H9 (cell line): ENCODE results near the gene SHBG. TPM values are rescaled to one million over a fixed set of nuclear protein-coding genes. Genes with fewer than 3 reads are reported as not detected.

Experiments used
- DNase-seq: peaks from one replicate; pipeline ENCODE4 v3.0.0-alpha.2; 2017
- H2AFZ ChIP-seq: one replicate; pipeline ENCODE4 v1.6.1; 2013; ENCODE audit warnings: mild to moderate bottlenecking, low read length, control low read depth, moderate library complexity
- H2AK5ac ChIP-seq: 2 replicates; pipeline ENCODE4 v1.6.1; 2013; ENCODE audit warnings: low read length, control low read depth, mixed read lengths; ENCODE audit not compliant: insufficient read length
- H2BK120ac ChIP-seq: one replicate; pipeline ENCODE4 v1.6.1; 2013; ENCODE audit warnings: low read depth, mild to moderate bottlenecking, low read length, control low read depth, inconsistent platforms; ENCODE audit not compliant: poor library complexity, severe bottlenecking
- H2BK12ac ChIP-seq: 2 replicates; pipeline ENCODE4 v1.6.1; 2013; ENCODE audit warnings: low read length, control low read depth, mixed read lengths, low read depth; ENCODE audit not compliant: insufficient read length
- H2BK15ac ChIP-seq: 2 replicates; pipeline ENCODE4 v1.6.1; 2013; ENCODE audit warnings: low read depth, low read length, control low read depth
- H2BK20ac ChIP-seq: one replicate; pipeline ENCODE4 v1.6.1; 2013; ENCODE audit warnings: low read depth, mild to moderate bottlenecking, low read length, control low read depth, inconsistent platforms; ENCODE audit not compliant: poor library complexity, severe bottlenecking
- H2BK5ac ChIP-seq: 2 replicates; pipeline ENCODE4 v1.6.1; 2013; ENCODE audit warnings: low read length, control low read depth, mixed read lengths; ENCODE audit not compliant: insufficient read length
- H3K14ac ChIP-seq: 2 replicates; pipeline ENCODE4 v1.6.1; 2013; ENCODE audit warnings: low read length, control low read depth; ENCODE audit not compliant: insufficient read depth
- H3K18ac ChIP-seq: 2 replicates; pipeline ENCODE4 v1.6.1; 2013; ENCODE audit warnings: low read depth, mild to moderate bottlenecking, mixed read lengths, low read length, control low read depth; ENCODE audit not compliant: insufficient read length
- H3K23ac ChIP-seq: 2 replicates; pipeline ENCODE4 v1.6.1; 2013; ENCODE audit warnings: low read length, control low read depth, mixed read lengths, low read depth; ENCODE audit not compliant: insufficient read length
- H3K23me2 ChIP-seq: 2 replicates; pipeline ENCODE4 v1.6.1; 2013; ENCODE audit warnings: low read depth, mild to moderate bottlenecking, mixed read lengths, low read length, control low read depth; ENCODE audit not compliant: insufficient read length, poor library complexity, severe bottlenecking
- H3K27ac ChIP-seq: 2 replicates; pipeline ENCODE4 v1.5.1; 2013; ENCODE audit warnings: low read length, control low read depth, mixed read lengths, low read depth; ENCODE audit not compliant: insufficient read length
- H3K27me3 ChIP-seq: 2 replicates; pipeline ENCODE4 v1.6.1; 2013; ENCODE audit warnings: low read length, control low read depth, inconsistent platforms; ENCODE audit not compliant: insufficient read depth
- H3K4ac ChIP-seq: 2 replicates; pipeline ENCODE4 v1.6.1; 2013; ENCODE audit warnings: low read depth, mild to moderate bottlenecking, control low read depth, inconsistent platforms, low read length, moderate library complexity
- H3K4me1 ChIP-seq: 2 replicates; pipeline ENCODE4 v1.6.1; 2013; ENCODE audit warnings: low read length, control low read depth, inconsistent platforms; ENCODE audit not compliant: insufficient read depth
- H3K4me2 ChIP-seq: 2 replicates; pipeline ENCODE4 v1.6.1; 2013; ENCODE audit warnings: low read length, control low read depth, mixed read lengths; ENCODE audit not compliant: insufficient read length, insufficient read depth
- H3K56ac ChIP-seq: 2 replicates; pipeline ENCODE4 v1.6.1; 2013; ENCODE audit warnings: low read depth, mild to moderate bottlenecking, mixed read lengths, low read length, control low read depth; ENCODE audit not compliant: insufficient read length
- H3K79me1 ChIP-seq: 2 replicates; pipeline ENCODE4 v1.6.1; 2013; ENCODE audit warnings: low read depth, mild to moderate bottlenecking, moderate library complexity, low read length, control low read depth, inconsistent platforms; ENCODE audit not compliant: insufficient read depth, poor library complexity, severe bottlenecking
- H3K79me2 ChIP-seq: 2 replicates; pipeline ENCODE4 v1.6.1; 2013; ENCODE audit warnings: low read length, control low read depth, inconsistent platforms; ENCODE audit not compliant: insufficient read depth
- H3K9ac ChIP-seq: 2 replicates; pipeline ENCODE4 v1.6.1; 2013; ENCODE audit warnings: low read length, control low read depth, mixed read lengths; ENCODE audit not compliant: insufficient read length; ENCODE audit errors: extremely low read depth
- H3K9me3 ChIP-seq: one replicate; pipeline ENCODE4 v1.6.1; 2013; ENCODE audit warnings: low read depth, low read length, inconsistent platforms; ENCODE audit not compliant: control insufficient read depth
- H3T11ph ChIP-seq: one replicate; pipeline ENCODE4 v1.6.1; 2013; ENCODE audit warnings: mild to moderate bottlenecking, low read length, control low read depth, inconsistent platforms
- H4K20me1 ChIP-seq: one replicate; pipeline ENCODE4 v1.6.1; 2013; ENCODE audit not compliant: control insufficient read depth, insufficient read length, insufficient read depth
- H4K5ac ChIP-seq: 2 replicates; pipeline ENCODE4 v1.6.1; 2013; ENCODE audit warnings: low read depth, mild to moderate bottlenecking, mixed read lengths, low read length, control low read depth; ENCODE audit not compliant: insufficient read length
- H4K8ac ChIP-seq: replicated peaks from 2 replicates; pipeline ENCODE4 v1.6.1; 2013; ENCODE audit warnings: low read length, control low read depth, mixed read lengths, low read depth; ENCODE audit not compliant: insufficient read length
- H4K91ac ChIP-seq: 2 replicates; pipeline ENCODE4 v1.6.1; 2013; ENCODE audit warnings: low read depth, mild to moderate bottlenecking, moderate library complexity, mixed read lengths, low read length, control low read depth; ENCODE audit not compliant: insufficient read length
- H3K27ac Mint-ChIP-seq, 3 experiments: 2 replicates in 2 of 3; 3 replicates in 1 of 3; pipeline ENCODE4 v1.8.0; 2020 to 2021; ENCODE audit warnings: mixed read lengths in 3 of 3, mild to moderate bottlenecking in 1 of 3, moderate library complexity in 1 of 3
- H3K27me3 Mint-ChIP-seq: 2 replicates; pipeline ENCODE4 v1.8.0; 2021; ENCODE audit warnings: low read depth, mild to moderate bottlenecking, moderate library complexity, mixed read lengths
- H3K36me3 Mint-ChIP-seq, 3 experiments: 2 replicates in 2 of 3; 3 replicates in 1 of 3; pipeline ENCODE4 v1.8.0; 2020 to 2021; ENCODE audit warnings: low read depth in 3 of 3, mixed read lengths in 3 of 3; ENCODE audit not compliant: insufficient read depth in 1 of 3
- H3K4me1 Mint-ChIP-seq, 2 experiments: 2 replicates each; pipeline ENCODE4 v1.8.0; 2020; ENCODE audit warnings: mixed read lengths in 2 of 2
- H3K4me3 Mint-ChIP-seq, 2 experiments: 2 replicates in 1 of 2; 3 replicates in 1 of 2; pipeline ENCODE4 v1.8.0; 2020 to 2021; ENCODE audit warnings: mild to moderate bottlenecking in 2 of 2, mixed read lengths in 2 of 2, moderate library complexity in 1 of 2
- H3K9me3 Mint-ChIP-seq, 2 experiments: 2 replicates in 1 of 2; 3 replicates in 1 of 2; pipeline ENCODE4 v1.8.0; 2020; ENCODE audit warnings: mild to moderate bottlenecking in 2 of 2, mixed read lengths in 2 of 2, moderate library complexity in 1 of 2
- WGBS: extraction: QIAGEN DNeasy Blood & Tissue Kit; methylation state at CpG from one replicate; pipeline ENCODE4 v1.1.7; 2013; ENCODE audit warnings: missing lambda C conversion rate, low lambda C conversion rate, mixed read lengths; ENCODE audit not compliant: insufficient read length; ENCODE audit errors: extremely low coverage; 5-methylcytosine and 5-hydroxymethylcytosine counted together
- total RNA-seq: library from RNA; stranded (reverse); gene quantifications from 2 replicates; pipeline ENCODE4 v1.2.1, GENCODE V29; 2021
- TF ChIP-seq, protein P1 (sequence below): fragments of 200-600 bp; sonication (generic); conservative IDR thresholded peaks from 3 replicates; pipeline ENCODE4 v1.8.0; 2021; ENCODE audit warnings: antibody characterized with exemption, mild to moderate bottlenecking

SHBG gene
- total RNA-seq, 1 experiment from 2014 or later: 1.6 TPM

DNA sequence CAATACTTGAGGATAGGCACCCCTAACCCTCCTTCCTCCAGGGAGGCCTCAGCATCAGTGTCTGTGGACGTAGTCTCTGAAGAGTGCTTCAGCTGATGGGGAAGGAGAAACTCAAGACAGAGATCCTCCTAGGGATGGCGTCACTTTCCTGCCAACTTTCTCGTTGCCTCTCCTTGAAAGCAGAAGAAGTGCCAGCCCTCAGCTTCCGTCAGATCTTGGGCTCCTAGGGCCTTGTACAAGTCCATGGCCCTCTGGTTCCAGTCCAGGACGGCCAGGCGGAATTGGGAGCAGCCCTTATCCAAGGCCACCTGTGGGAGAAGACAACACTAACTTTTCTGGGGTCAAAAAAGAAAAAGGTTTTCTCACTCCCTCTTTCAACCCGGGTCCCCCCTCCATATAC lies 3.6 kb upstream of the SHBG start:
- H3K27me3 ChIP-seq: no peaks in the 10 kb centered on the region
- H3K9ac ChIP-seq: no peak overlapping the region
- no peaks in the 10 kb centered on the region for H4K20me1 ChIP-seq
- no peaks in the 10 kb centered on the region for H3K79me2 ChIP-seq
- no peak overlapping the region for H3K18ac ChIP-seq
- Mint-ChIP-seq H3K36me3 (peaks cover 4 to 19% (median 15%) of the 10 kb centered on the region in 3 experiments), H3K4me1 (peaks cover 10 to 11% of the 10 kb centered on the region in 2 experiments), H3K4me3 (peak overlapping the region; percentile 90 to 94), H3K27ac (peak overlapping the region in 1 of 3 experiments; percentile 22; a peak in 2 of 7 replicates), H3K27me3 (no peaks in the 10 kb centered on the region), H3K9me3 (no peaks in the 10 kb centered on the region)
- no peak overlapping the region for H4K5ac ChIP-seq
- H3K23me2 ChIP-seq: peaks cover 8% of the 10 kb centered on the region
- H3K9me3 ChIP-seq: no peaks in the 10 kb centered on the region
- no peak overlapping the region for H2BK120ac ChIP-seq
- H3K4me1 ChIP-seq: no peaks in the 10 kb centered on the region
- no peak overlapping the region for H3K27ac ChIP-seq
- no CpG with 5 or more reads among the region's 7 CpGs for whole genome bisulfite sequencing
- H3K14ac ChIP-seq: no peak overlapping the region
- no peak overlapping the region for H3T11ph ChIP-seq
- no peak overlapping the region for H3K4ac ChIP-seq
- H3K23ac ChIP-seq: no peak overlapping the region
- H3K56ac ChIP-seq: no peak overlapping the region
- TF ChIP-seq, protein P1, sequence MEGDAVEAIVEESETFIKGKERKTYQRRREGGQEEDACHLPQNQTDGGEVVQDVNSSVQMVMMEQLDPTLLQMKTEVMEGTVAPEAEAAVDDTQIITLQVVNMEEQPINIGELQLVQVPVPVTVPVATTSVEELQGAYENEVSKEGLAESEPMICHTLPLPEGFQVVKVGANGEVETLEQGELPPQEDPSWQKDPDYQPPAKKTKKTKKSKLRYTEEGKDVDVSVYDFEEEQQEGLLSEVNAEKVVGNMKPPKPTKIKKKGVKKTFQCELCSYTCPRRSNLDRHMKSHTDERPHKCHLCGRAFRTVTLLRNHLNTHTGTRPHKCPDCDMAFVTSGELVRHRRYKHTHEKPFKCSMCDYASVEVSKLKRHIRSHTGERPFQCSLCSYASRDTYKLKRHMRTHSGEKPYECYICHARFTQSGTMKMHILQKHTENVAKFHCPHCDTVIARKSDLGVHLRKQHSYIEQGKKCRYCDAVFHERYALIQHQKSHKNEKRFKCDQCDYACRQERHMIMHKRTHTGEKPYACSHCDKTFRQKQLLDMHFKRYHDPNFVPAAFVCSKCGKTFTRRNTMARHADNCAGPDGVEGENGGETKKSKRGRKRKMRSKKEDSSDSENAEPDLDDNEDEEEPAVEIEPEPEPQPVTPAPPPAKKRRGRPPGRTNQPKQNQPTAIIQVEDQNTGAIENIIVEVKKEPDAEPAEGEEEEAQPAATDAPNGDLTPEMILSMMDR: no peak
- no peak overlapping the region for H2BK12ac ChIP-seq
- no peak overlapping the region for H4K8ac ChIP-seq
- H2BK5ac ChIP-seq: no peak overlapping the region
- no peak overlapping the region for H2BK20ac ChIP-seq
- H2AFZ ChIP-seq: no peak overlapping the region
- no peak overlapping the region for H2AK5ac ChIP-seq
- peak overlapping the region; percentile 94 for H3K4me2 ChIP-seq
- DNase-seq: no peak
- no peaks in the 10 kb centered on the region for H3K79me1 ChIP-seq
- H2BK15ac ChIP-seq: no peak overlapping the region
- no peak overlapping the region for H4K91ac ChIP-seq
